GM23248 (cell line): ENCODE measurements around the gene OBI1. TPM values are rescaled to one million over a fixed set of nuclear protein-coding genes. Genes with fewer than 3 reads are reported as not detected.

Source experiments
- DNase-seq: peaks from one replicate; pipeline ENCODE4 v3.0.0-alpha.2; 2015
- H2AFZ ChIP-seq: fragments of 200-600 bp; sonication (generic); 2 replicates; pipeline ENCODE4 v1.6.1; 2016; ENCODE audit warnings: antibody characterized with exemption
- H3F3A ChIP-seq: fragments of 200-600 bp; sonication (generic); 2 replicates; pipeline ENCODE4 v1.6.1; 2016; ENCODE audit warnings: mild to moderate bottlenecking, antibody characterized with exemption, mixed run types; ENCODE audit not compliant: insufficient read depth
- H3K27ac ChIP-seq: fragments of 200-600 bp; sonication (generic); 2 replicates; pipeline ENCODE4 v1.5.1; 2016; ENCODE audit warnings: mild to moderate bottlenecking
- H3K27me3 ChIP-seq: fragments of 200-600 bp; sonication (generic); replicated peaks from 2 replicates; pipeline ENCODE4 v1.6.1; 2016; ENCODE audit warnings: mild to moderate bottlenecking; ENCODE audit not compliant: insufficient read depth
- H3K36me3 ChIP-seq: fragments of 200-600 bp; sonication (generic); 2 replicates; pipeline ENCODE4 v1.6.1; 2016; ENCODE audit warnings: low read depth, mild to moderate bottlenecking
- H3K4me1 ChIP-seq: fragments of 200-600 bp; sonication (generic); 2 replicates; pipeline ENCODE4 v1.6.1; 2016; ENCODE audit warnings: mild to moderate bottlenecking; ENCODE audit not compliant: insufficient read depth
- H3K4me2 ChIP-seq: fragments of 200-600 bp; sonication (generic); one replicate; pipeline ENCODE4 v1.6.1; 2016; ENCODE audit warnings: mild to moderate bottlenecking; ENCODE audit not compliant: unreplicated experiment
- H3K4me3 ChIP-seq: fragments of 200-600 bp; sonication (generic); 2 replicates; pipeline ENCODE4 v1.5.1; 2016; ENCODE audit warnings: mild to moderate bottlenecking
- H3K79me2 ChIP-seq: fragments of 200-600 bp; sonication (generic); 2 replicates; pipeline ENCODE4 v1.6.1; 2016; ENCODE audit warnings: mild to moderate bottlenecking; ENCODE audit not compliant: insufficient read depth
- H3K9ac ChIP-seq: fragments of 200-600 bp; sonication (generic); 2 replicates; pipeline ENCODE4 v1.6.1; 2016; ENCODE audit warnings: mild to moderate bottlenecking
- H3K9me2 ChIP-seq: fragments of 200-600 bp; sonication (generic); 2 replicates; pipeline ENCODE4 v1.6.1; 2016; ENCODE audit warnings: mixed run types, mild to moderate bottlenecking, moderate library complexity; ENCODE audit not compliant: insufficient read depth
- H3K9me3 ChIP-seq: fragments of 200-600 bp; sonication (generic); one replicate; pipeline ENCODE4 v1.6.1; 2017; ENCODE audit warnings: low read depth
- H4K20me1 ChIP-seq: fragments of 200-600 bp; sonication (generic); 2 replicates; pipeline ENCODE4 v1.6.0; 2016; ENCODE audit not compliant: insufficient read depth
- EZH2 ChIP-seq: fragments of 200-600 bp; sonication (generic); IDR thresholded peaks from 2 replicates; pipeline ENCODE4 v1.6.1; 2018; ENCODE audit warnings: antibody characterized with exemption, mild to moderate bottlenecking; ENCODE audit not compliant: insufficient read depth, poor library complexity, severe bottlenecking
- EZH2phosphoT487 ChIP-seq: fragments of 200-600 bp; sonication (generic); IDR thresholded peaks from 2 replicates; pipeline ENCODE4 v1.6.1; 2018; ENCODE audit warnings: antibody characterized with exemption, moderate library complexity, mild to moderate bottlenecking, low read depth; ENCODE audit not compliant: insufficient read depth
- WGBS, 2 experiments: methylation state at CpG; one replicate each; pipeline ENCODE4 v1.1.6; 2015 to 2017; ENCODE audit warnings: low lambda C conversion rate in 2 of 2, low coverage in 1 of 2; ENCODE audit errors: missing lambda C conversion rate in 2 of 2; 5-methylcytosine and 5-hydroxymethylcytosine counted together
- in situ Hi-C: fragments of 300-500 bp; cut with MboI; formaldehyde crosslinking; loops from 2 replicates; pipeline ENCODE4 v1.15.0; 2020
- polyA plus RNA-seq: library from polyadenylated mRNA; unstranded; fragments of >200 nt; fragmentation: Nextera tagmentation; extraction: Ambion mirVana; gene quantifications from 2 replicates; pipeline ENCODE4 v1.2.1, GENCODE V29; 2016
- total RNA-seq: library from RNA; depleted of rRNA; stranded (reverse); fragments of >200 nt; shearing (Covaris generic); gene quantifications from 2 replicates; pipeline ENCODE4 v1.2.3, GENCODE V29; 2014; rRNA removed

The OBI1 gene, protein sequence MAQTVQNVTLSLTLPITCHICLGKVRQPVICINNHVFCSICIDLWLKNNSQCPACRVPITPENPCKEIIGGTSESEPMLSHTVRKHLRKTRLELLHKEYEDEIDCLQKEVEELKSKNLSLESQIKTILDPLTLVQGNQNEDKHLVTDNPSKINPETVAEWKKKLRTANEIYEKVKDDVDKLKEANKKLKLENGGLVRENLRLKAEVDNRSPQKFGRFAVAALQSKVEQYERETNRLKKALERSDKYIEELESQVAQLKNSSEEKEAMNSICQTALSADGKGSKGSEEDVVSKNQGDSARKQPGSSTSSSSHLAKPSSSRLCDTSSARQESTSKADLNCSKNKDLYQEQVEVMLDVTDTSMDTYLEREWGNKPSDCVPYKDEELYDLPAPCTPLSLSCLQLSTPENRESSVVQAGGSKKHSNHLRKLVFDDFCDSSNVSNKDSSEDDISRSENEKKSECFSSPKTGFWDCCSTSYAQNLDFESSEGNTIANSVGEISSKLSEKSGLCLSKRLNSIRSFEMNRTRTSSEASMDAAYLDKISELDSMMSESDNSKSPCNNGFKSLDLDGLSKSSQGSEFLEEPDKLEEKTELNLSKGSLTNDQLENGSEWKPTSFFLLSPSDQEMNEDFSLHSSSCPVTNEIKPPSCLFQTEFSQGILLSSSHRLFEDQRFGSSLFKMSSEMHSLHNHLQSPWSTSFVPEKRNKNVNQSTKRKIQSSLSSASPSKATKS
- total RNA-seq, result 9.5 and 10.6 TPM in 2 replicates
- polyA plus RNA-seq, result 7.9 and 10.4 TPM in 2 replicates

DNA sequence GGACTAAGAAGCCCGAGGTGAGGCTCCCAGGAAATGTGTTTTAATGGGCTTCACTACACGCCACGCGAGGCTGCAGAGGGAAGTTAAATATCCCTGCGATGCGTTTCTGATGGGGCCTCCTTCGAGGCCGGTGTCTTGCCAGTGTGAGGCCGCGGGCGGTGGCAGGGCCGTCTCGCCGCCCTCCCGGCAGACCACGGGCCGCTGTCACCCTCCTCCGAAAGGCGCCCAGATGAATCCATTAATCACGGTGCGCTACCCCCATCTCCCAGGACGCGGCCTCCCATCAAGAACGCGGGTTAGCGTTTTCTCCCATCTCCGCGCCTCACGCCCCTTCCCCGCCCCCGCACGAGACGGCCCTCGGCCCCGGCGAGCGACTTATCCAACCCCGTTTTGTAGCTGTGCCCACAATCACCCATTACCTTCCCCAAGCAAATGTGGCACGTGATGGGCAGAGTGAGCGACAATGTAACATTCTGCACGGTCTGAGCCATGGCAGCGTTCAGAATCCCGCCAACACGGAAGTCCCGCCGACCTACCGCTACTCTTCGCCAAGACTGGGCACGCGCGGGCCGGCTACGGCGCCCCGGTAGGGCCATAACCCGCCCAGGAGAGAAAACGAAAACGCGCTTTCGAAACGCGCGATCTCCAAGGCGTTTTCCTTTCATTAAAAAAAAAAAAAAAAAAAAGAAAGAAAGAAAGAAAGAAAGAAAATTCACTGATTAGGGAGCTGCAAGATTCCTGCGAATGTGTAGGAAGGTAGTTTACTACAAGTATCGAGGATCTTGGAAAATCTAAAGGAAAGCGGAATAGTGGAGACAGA lies at the start of gene OBI1:
TSS of gene OBI1 (minus strand) at position 526 of the 820 bp plus-strand sequence. CDS start at position 491, 35 bp downstream.
- Histone ChIP-seq H3K27ac (peak within 1 kb of the TSS; percentile 60), H3K79me2 (peaks cover 49% of the 10 kb centered on the region), H3K4me3 (peak within 1 kb of the TSS; percentile 91), H3K27me3 (no peaks in the 10 kb centered on the region), H3F3A (peaks cover 7% of the 10 kb centered on the region; the same call in 1 of the 2 replicates), H2AFZ (peak within 1 kb of the TSS; percentile 94), H3K9me2 (no peaks in the 10 kb centered on the region), H3K4me1 (peaks cover 11% of the 10 kb centered on the region), H3K9ac (peak within 1 kb of the TSS; percentile 88), H3K4me2 (peak within 1 kb of the TSS; percentile 90), H3K9me3 (no peaks in the 10 kb centered on the region), H3K36me3 (no peaks in the 10 kb centered on the region), H4K20me1 (no peaks in the 10 kb centered on the region)
- 1% methylated on average over 38 to 64 of the region's 67 CpGs for WGBS, 2 experiments
- no peak for TF ChIP-seq EZH2
- TF ChIP-seq EZH2phosphoT487, result no peak
- DNase-seq, result peak; percentile 95
- in situ Hi-C loops, result no loop called here

DNA sequence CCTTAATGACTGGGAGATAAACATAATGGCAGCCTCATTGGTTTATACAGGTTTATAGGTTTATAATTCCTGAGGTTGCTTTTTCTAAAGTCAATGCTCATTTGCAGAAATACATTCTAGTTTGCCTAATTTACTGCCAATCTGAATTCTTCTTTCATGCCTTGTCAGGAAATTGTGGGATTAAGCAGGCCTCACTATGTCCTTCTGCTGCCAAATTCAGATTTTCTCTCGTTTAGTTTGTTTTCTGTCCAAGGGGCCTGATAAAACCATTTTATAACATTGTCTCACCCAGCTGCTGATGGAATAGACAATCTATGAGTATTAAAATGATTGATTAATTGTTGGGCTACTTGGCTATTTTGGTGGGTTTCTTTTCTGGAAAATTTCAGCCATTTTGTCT lies 42.4 kb upstream of the OBI1 start:
- DNase-seq, result no peak
- H3K79me2 ChIP-seq, result no peaks in the 10 kb centered on the region
- no peak for TF ChIP-seq EZH2phosphoT487
- no peak for TF ChIP-seq EZH2
- H3K4me3 ChIP-seq, result no peak overlapping the region
- H3K4me2 ChIP-seq, result no peak overlapping the region
- H3K9me3 ChIP-seq, result no peaks in the 10 kb centered on the region
- no peaks in the 10 kb centered on the region for H3K27me3 ChIP-seq
- H2AFZ ChIP-seq, result no peak overlapping the region
- H3K36me3 ChIP-seq, result no peaks in the 10 kb centered on the region
- WGBS, 2 experiments, result 0 to 6% methylated on average over 1 of the region's 1 CpG
- H3K9me2 ChIP-seq, result no peaks in the 10 kb centered on the region
- in situ Hi-C loops, result no loop called here
- no peaks in the 10 kb centered on the region for H4K20me1 ChIP-seq
- H3F3A ChIP-seq, result no peaks in the 10 kb centered on the region
- no peak overlapping the region for H3K9ac ChIP-seq
- H3K4me1 ChIP-seq, result no peaks in the 10 kb centered on the region
- no peak overlapping the region for H3K27ac ChIP-seq

DNA sequence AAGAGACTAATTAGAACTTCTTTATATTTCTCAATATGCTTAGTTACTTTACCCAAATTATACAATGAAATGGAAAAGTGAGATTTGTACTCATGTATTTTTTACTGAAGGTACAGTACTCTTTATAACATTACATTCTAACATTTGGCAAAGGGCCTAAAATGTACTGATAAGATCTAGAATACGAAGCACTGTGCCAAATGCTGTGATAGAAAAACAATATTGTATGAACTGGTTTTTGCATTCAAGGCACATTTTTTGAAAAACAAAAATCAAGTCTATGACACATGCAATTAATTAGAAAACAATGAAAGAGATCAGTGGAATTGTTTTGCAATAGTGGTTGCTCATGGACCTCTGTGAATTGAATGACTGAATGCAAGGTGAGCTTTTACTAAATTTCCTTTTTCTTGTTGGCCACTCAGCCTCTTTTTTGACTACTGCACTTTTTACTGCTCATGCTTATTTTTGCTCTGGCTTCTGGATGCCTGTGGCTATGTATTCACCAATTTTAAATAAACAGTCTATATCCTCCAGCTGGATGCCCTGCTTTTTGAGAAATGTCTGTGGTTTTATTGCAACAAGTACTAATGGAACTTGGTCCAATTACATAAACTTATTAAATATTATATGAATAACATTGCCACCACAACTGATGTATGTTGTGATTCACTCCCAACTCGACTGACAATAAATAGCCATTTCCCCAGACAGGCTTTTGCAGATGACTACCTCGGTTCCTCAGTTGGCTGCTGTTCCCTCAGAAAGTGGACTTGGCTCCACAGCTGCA lies 41.4 kb upstream of the OBI1 start:
- 3 to 6% methylated on average over 3 of the region's 3 CpGs for WGBS, 2 experiments
- in situ Hi-C loops, result no loop called here
- H3K4me2 ChIP-seq, result no peak overlapping the region

More for the DNA sequence above, 41.4 kb upstream of the OBI1 start:
- H3K9me3 ChIP-seq, result no peaks in the 10 kb centered on the region
- no peak overlapping the region for H3K4me3 ChIP-seq
- no peaks in the 10 kb centered on the region for H4K20me1 ChIP-seq
- no peak for TF ChIP-seq EZH2phosphoT487
- TF ChIP-seq EZH2, result no peak
- H3K27ac ChIP-seq, result no peak overlapping the region
- DNase-seq, result peak; percentile 7
- 0 out of 2 replicates have a peak, but pooled peaks cover 3% of the 10 kb centered on the region for H3K27me3 ChIP-seq
- H3K9me2 ChIP-seq, result no peaks in the 10 kb centered on the region
- no peaks in the 10 kb centered on the region for H3K36me3 ChIP-seq
- H3K4me1 ChIP-seq, result no peaks in the 10 kb centered on the region
- no peaks in the 10 kb centered on the region for H3K79me2 ChIP-seq
- H3F3A ChIP-seq, result no peaks in the 10 kb centered on the region
- H2AFZ ChIP-seq, result no peak overlapping the region
- no peak overlapping the region for H3K9ac ChIP-seq
